ENCODE measurements around the gene GPR37L1. TPM values are rescaled to one million over a fixed set of nuclear protein-coding genes. Genes with fewer than 3 reads are reported as not detected.

GPR37L1 gene
- total and polyA plus RNA-seq, 2 of the 8 experiments (the other 6 are each of a cell fraction or from before 2014, with no cell fraction given) = 0.13 to 0.23 TPM

GRCh38 chr1:202164271-202165037, 41.7 kb downstream of the GPR37L1 start:
- H3K18ac ChIP-seq (ENCODE audit: extremely low read depth, low read length) = no peak overlapping the region
- ChIA-PET POLR2A (ENCODE audit: partially characterized antibody) (interaction anchor here (1.0 to 2.7 kb wide), 2 partner anchors 16 to 154 kb away, joined by 3 to 6 read pairs; partner anchors contain the start of gene ELF3), CTCF (ENCODE audit: partially characterized antibody) (interaction anchor here (1.2 to 10.1 kb wide), 6 partner anchors 9 to 25 kb away, joined by 3 to 77 read pairs (median 10); no protein-coding TSS in a partner anchor)
- no peaks in the 10 kb centered on the region for H4K20me1 ChIP-seq (replicated peaks in 1 of 2; ENCODE audit: control insufficient read depth in 1 of 2, insufficient read depth in 2 of 2, low read length in 2 of 2)
- no peak for FAIRE-seq
- H2AK5ac ChIP-seq (ENCODE audit: low read depth, low read length) = no peak overlapping the region
- H2BK15ac ChIP-seq (ENCODE audit: low read length) = peak overlapping the region; percentile 97; the same call in 1 of the 2 replicates
- peak overlapping the region; percentile 60 for H4K91ac ChIP-seq (replicated peaks; ENCODE audit: insufficient read length, low read length)
- no peaks in the 10 kb centered on the region for H3K79me2 ChIP-seq (ENCODE audit: control insufficient read depth in 1 of 2, insufficient read depth in 2 of 2, low read length in 2 of 2)
- no peaks in the 10 kb centered on the region for H3K9me3 ChIP-seq (ENCODE audit: insufficient read depth in 2 of 2, low read depth in 1 of 2, low read length in 1 of 2)
- no peak for TF ChIP-seq POLR2A (IDR thresholded peaks at IDR 0.05; ENCODE audit: control extremely low read depth in 1 of 2, low read depth in 2 of 2, low read length in 2 of 2)
- TF ChIP-seq RNF2 (IDR thresholded peaks at IDR 0.05; ENCODE audit: borderline replicate concordance, low read depth, low read length, missing control alignments, poor library complexity, severe bottlenecking) = no peak
- TF ChIP-seq JUN (IDR thresholded peaks at IDR 0.05; ENCODE audit: low read depth, low read length) = no peak
- TF ChIP-seq CREB1 (IDR thresholded peaks at IDR 0.05) = no peak
- TF ChIP-seq POLR2AphosphoS5 (IDR thresholded peaks at IDR 0.05; ENCODE audit: low read depth, low read length) = no peak
- no peak for TF ChIP-seq TEAD4 (IDR thresholded peaks at IDR 0.05; ENCODE audit: low read depth, low read length)
- no peak overlapping the region for H2BK5ac ChIP-seq (ENCODE audit: low read depth, low read length)
- H3K4ac ChIP-seq (replicated peaks; ENCODE audit: insufficient read length, low read depth, low read length) = no peak overlapping the region
- H3K27me3 ChIP-seq (replicated peaks in 1 of 4; ENCODE audit: control insufficient read depth in 3 of 4, extremely low read depth in 1 of 4, insufficient read depth in 3 of 4, low read length in 3 of 4) = no peaks in the 10 kb centered on the region
- peaks cover 2 to 25% (median 14%) of the 10 kb centered on the region in 4 experiments for H3K4me1 ChIP-seq (replicated peaks in 1 of 4; ENCODE audit: control insufficient read depth in 3 of 4, insufficient read depth in 4 of 4, low read length in 3 of 4)
- H2BK120ac ChIP-seq (replicated peaks; ENCODE audit: low read depth, low read length) = no peak overlapping the region
- H3K27ac ChIP-seq (ENCODE audit: low read depth, low read length) = no peak overlapping the region
- H3K23me2 ChIP-seq (ENCODE audit: low read depth, low read length) = no peaks in the 10 kb centered on the region
- no peak overlapping the region for H3K9ac ChIP-seq (replicated peaks in 1 of 4; ENCODE audit: extremely low read depth in 1 of 4, low read depth in 3 of 4, low read length in 3 of 4)
- H3K14ac ChIP-seq (ENCODE audit: insufficient read length) = no peak overlapping the region
- DNase-seq (ENCODE audit: low read depth in 1 of 2, low spot score in 2 of 2) = no peak
- H2BK12ac ChIP-seq (ENCODE audit: low read depth, low read length) = peak overlapping the region; percentile 50; the same call in 1 of the 2 replicates
- no peak overlapping the region for H3K23ac ChIP-seq (ENCODE audit: insufficient read length)
- H4K5ac ChIP-seq (ENCODE audit: insufficient read length, low read depth, low read length) = no peak overlapping the region
- no peaks in the 10 kb centered on the region for H3K79me1 ChIP-seq (ENCODE audit: low read depth, low read length)
- no peaks in the 10 kb centered on the region for H3K36me3 ChIP-seq (ENCODE audit: control insufficient read depth in 2 of 4, insufficient read depth in 4 of 4, low read length in 3 of 4)
- no peak overlapping the region for H3K4me3 ChIP-seq (ENCODE audit: extremely low read depth in 1 of 4, insufficient read depth in 2 of 4, low read depth in 3 of 4, low read length in 4 of 4)
- no peak overlapping the region for H2BK20ac ChIP-seq (ENCODE audit: low read length)
- no peak overlapping the region for H3K56ac ChIP-seq (replicated peaks; ENCODE audit: insufficient read length, low read depth, low read length)
- H4K8ac ChIP-seq (ENCODE audit: extremely low read depth, insufficient read depth, low read length) = no peak overlapping the region
- no peak overlapping the region for H3K4me2 ChIP-seq (ENCODE audit: insufficient read depth in 1 of 2, low read depth in 2 of 2, low read length in 2 of 2)
- 83% methylated on average over 11 of the region's 11 CpGs; no CpG with 5 or more reads in 1 of the 2 experiments for WGBS, 2 experiments (ENCODE audit: extremely low coverage in 1 of 2, insufficient coverage in 1 of 2, insufficient read length in 1 of 2, insufficient replicate concordance in 2 of 2, low coverage in 1 of 2, low lambda C conversion rate in 2 of 2, missing lambda C conversion rate in 1 of 2)
- H2AFZ ChIP-seq (ENCODE audit: low read length) = no peak overlapping the region
